GM23338 (cell line): ENCODE measurements around the gene BAK1. TPM values are rescaled to one million over a fixed set of nuclear protein-coding genes. Genes with fewer than 3 reads are reported as not detected.

Source experiments
- ATAC-seq: fragments of 200-7000 bp; cut with Tn5 transposase; 3 replicates; pipeline ENCODE4 v1.9.1; 2020
- DNase-seq: peaks from one replicate; pipeline ENCODE4 v3.0.0-alpha.2; 2015; ENCODE audit warnings: low spot score
- H2AFZ ChIP-seq: fragments of 200-600 bp; sonication (generic); 2 replicates; pipeline ENCODE4 v1.8.0; 2016; ENCODE audit warnings: antibody characterized with exemption, mild to moderate bottlenecking, moderate library complexity
- H3F3A ChIP-seq: fragments of 200-600 bp; sonication (generic); replicated peaks from 2 replicates; pipeline ENCODE4 v1.8.0; 2017; ENCODE audit warnings: antibody characterized with exemption, mixed run types, low read depth
- H3K27ac ChIP-seq: fragments of 200-600 bp; sonication (generic); 2 replicates; pipeline ENCODE4 v1.6.1; 2016; ENCODE audit warnings: low read depth
- H3K27me3 ChIP-seq: fragments of 200-600 bp; sonication (generic); 2 replicates; pipeline ENCODE4 v1.8.0; 2016; ENCODE audit warnings: mild to moderate bottlenecking, mixed run types, moderate library complexity; ENCODE audit not compliant: insufficient read depth
- H3K36me3 ChIP-seq: fragments of 200-600 bp; sonication (generic); 2 replicates; pipeline ENCODE4 v1.8.0; 2016; ENCODE audit warnings: mild to moderate bottlenecking; ENCODE audit not compliant: insufficient read depth
- H3K4me1 ChIP-seq: fragments of 200-600 bp; sonication (generic); 2 replicates; pipeline ENCODE4 v1.8.0; 2016; ENCODE audit warnings: mild to moderate bottlenecking, moderate library complexity; ENCODE audit not compliant: insufficient read depth
- H3K4me2 ChIP-seq: fragments of 200-600 bp; sonication (generic); 2 replicates; pipeline ENCODE4 v1.7.1; 2017; ENCODE audit warnings: mixed run types
- H3K4me3 ChIP-seq: fragments of 200-600 bp; sonication (generic); 2 replicates; pipeline ENCODE4 v1.6.1; 2016; ENCODE audit warnings: mixed run types
- H3K79me2 ChIP-seq: fragments of 200-600 bp; sonication (generic); replicated peaks from 2 replicates; pipeline ENCODE4 v1.8.0; 2017; ENCODE audit warnings: mild to moderate bottlenecking; ENCODE audit not compliant: insufficient read depth
- H3K9me2 ChIP-seq: fragments of 200-600 bp; sonication (generic); 2 replicates; pipeline ENCODE4 v1.8.0; 2017; ENCODE audit not compliant: insufficient read depth
- H4K20me1 ChIP-seq: fragments of 200-600 bp; sonication (generic); replicated peaks from 2 replicates; pipeline ENCODE4 v1.8.0; 2017; ENCODE audit warnings: mild to moderate bottlenecking; ENCODE audit not compliant: insufficient read depth
- H3K27ac Mint-ChIP-seq: 2 replicates; pipeline ENCODE4 v1.8.0; 2020; ENCODE audit warnings: inconsistent platforms, mild to moderate bottlenecking, moderate library complexity, mixed read lengths
- H3K27me3 Mint-ChIP-seq: 3 replicates; pipeline ENCODE4 v1.8.0; 2022; ENCODE audit warnings: low read depth, mild to moderate bottlenecking, moderate library complexity, mixed read lengths, inconsistent platforms; ENCODE audit not compliant: insufficient read depth, poor library complexity
- H3K36me3 Mint-ChIP-seq: 3 replicates; pipeline ENCODE4 v1.8.0; 2021; ENCODE audit warnings: low read depth, mild to moderate bottlenecking, inconsistent platforms, moderate library complexity, mixed read lengths
- H3K4me1 Mint-ChIP-seq: 3 replicates; pipeline ENCODE4 v1.8.0; 2020; ENCODE audit warnings: mild to moderate bottlenecking, inconsistent platforms, mixed read lengths
- H3K4me3 Mint-ChIP-seq: 3 replicates; pipeline ENCODE4 v1.8.0; 2021; ENCODE audit warnings: moderate library complexity, mild to moderate bottlenecking, inconsistent platforms, mixed read lengths
- H3K9me3 Mint-ChIP-seq: 3 replicates; pipeline ENCODE4 v1.8.0; 2020; ENCODE audit warnings: moderate library complexity, mild to moderate bottlenecking, inconsistent platforms, mixed read lengths
- CREB1 ChIP-seq: fragments of 250-450 bp; sonication (Bioruptor Pico); IDR thresholded peaks from 2 replicates; pipeline ENCODE4 v1.5.0; 2020; ENCODE audit warnings: low read depth, mild to moderate bottlenecking, moderate library complexity
- CTCF ChIP-seq, 2 experiments: fragments of 200-600 bp in 1 of 2; sonication (generic) in 1 of 2; conservative IDR thresholded peaks; 2 replicates each; pipeline versions ENCODE4 v1.5.1 to v1.6.1; 2016 to 2017; ENCODE audit warnings: antibody characterized with exemption in 2 of 2, low read depth in 2 of 2, mild to moderate bottlenecking in 2 of 2, moderate library complexity in 1 of 2
- EZH2phosphoT487 ChIP-seq: fragments of 200-600 bp; sonication (generic); IDR thresholded peaks from one replicate; pipeline ENCODE4 v1.8.1; 2018; ENCODE audit warnings: antibody characterized with exemption; ENCODE audit not compliant: unreplicated experiment
- REST ChIP-seq: IDR thresholded peaks from one replicate; pipeline ENCODE4 v1.6.1; 2018; ENCODE audit warnings: antibody characterized with exemption; ENCODE audit not compliant: unreplicated experiment
- STAT1 ChIP-seq: IDR thresholded peaks from one replicate; pipeline ENCODE4 v1.6.1; 2016; ENCODE audit warnings: antibody characterized with exemption; ENCODE audit not compliant: unreplicated experiment
- ZNF114 ChIP-seq: fragments of 250-450 bp; sonication (Bioruptor Pico); IDR thresholded peaks from 2 replicates; pipeline ENCODE4 v1.5.0; 2020; ENCODE audit warnings: mild to moderate bottlenecking, moderate library complexity
- ZNF462 ChIP-seq: fragments of 250-450 bp; sonication (Bioruptor Pico); IDR thresholded peaks from 2 replicates; pipeline ENCODE4 v1.5.0; 2020; ENCODE audit warnings: mild to moderate bottlenecking, moderate library complexity
- polyA plus RNA-seq: library from polyadenylated mRNA; unstranded; fragments of >200 nt; fragmentation: Nextera tagmentation; extraction: Ambion mirVana; gene quantifications from 2 replicates; pipeline ENCODE4 v1.2.1, GENCODE V29; 2016
- total RNA-seq: library from RNA; depleted of rRNA; stranded (reverse); fragments of >200 nt; shearing (Covaris generic); gene quantifications from 2 replicates; pipeline ENCODE4 v1.2.3, GENCODE V29; 2014

The BAK1 gene
- total and polyA plus RNA-seq, 2 experiments from 2014 or later, result 22.2 to 45.0 TPM

- peaks cover 30% of the 10 kb centered on the region for H3K4me1 Mint-ChIP-seq
- Histone ChIP-seq H3K27ac (no peak overlapping the region), H3K4me1 (peaks cover 20% of the 10 kb centered on the region; the same call in 1 of the 2 replicates), H3F3A (no peaks in the 10 kb centered on the region; the same call in 1 of the 2 replicates), H3K36me3 (no peaks in the 10 kb centered on the region), H3K79me2 (no peaks in the 10 kb centered on the region), H3K27me3 (peaks cover 8% of the 10 kb centered on the region; the same call in 1 of the 2 replicates), H4K20me1 (no peaks in the 10 kb centered on the region), H2AFZ (peak overlapping the region; percentile 80), H3K4me2 (peak overlapping the region; percentile 48; the same call in 1 of the 2 replicates), H3K4me3 (no peak overlapping the region), H3K9me2 (no peaks in the 10 kb centered on the region)
- TF ChIP-seq STAT1 (no peak), CTCF (conservative IDR thresholded peaks at IDR 0.05; ENCODE audit: low read depth in 2 of 2) (peak; percentile 88 to 97)
- no peaks in the 10 kb centered on the region for H3K36me3 Mint-ChIP-seq
- H3K27ac Mint-ChIP-seq, result no peak overlapping the region
- H3K9me3 Mint-ChIP-seq, result peaks cover 4% of the 10 kb centered on the region; the same call in 2 of the 3 replicates
- peak; percentile 88 for DNase-seq
- no peak overlapping the region for H3K4me3 Mint-ChIP-seq
- peaks cover 20% of the 10 kb centered on the region for H3K27me3 Mint-ChIP-seq
- peak; percentile 49 for ATAC-seq
These were observed 9.9 kb upstream of the BAK1 start for GRCh38 chr6:33589731-33590530.

- Mint-ChIP-seq H3K36me3 (no peaks in the 10 kb centered on the region), H3K4me3 (no peak overlapping the region), H3K4me1 (peaks cover 26% of the 10 kb centered on the region), H3K9me3 (peaks cover 4% of the 10 kb centered on the region; the same call in 2 of the 3 replicates), H3K27me3 (peaks cover 20% of the 10 kb centered on the region), H3K27ac (no peak overlapping the region)
- no peak overlapping the region for H3K4me3 ChIP-seq
- no peaks in the 10 kb centered on the region for H3K36me3 ChIP-seq
- H3F3A ChIP-seq, result no peaks in the 10 kb centered on the region; the same call in 1 of the 2 replicates
- H2AFZ ChIP-seq, result no peak overlapping the region
- H3K27ac ChIP-seq, result no peak overlapping the region
- no peaks in the 10 kb centered on the region for H4K20me1 ChIP-seq
- H3K9me2 ChIP-seq, result no peaks in the 10 kb centered on the region
- H3K27me3 ChIP-seq, result peaks cover 8% of the 10 kb centered on the region; the same call in 1 of the 2 replicates
- no peak for DNase-seq
- H3K4me2 ChIP-seq, result no peak overlapping the region
- no peaks in the 10 kb centered on the region for H3K79me2 ChIP-seq
- H3K4me1 ChIP-seq, result peaks cover 20% of the 10 kb centered on the region; the same call in 1 of the 2 replicates
- ATAC-seq, result no peak
- TF ChIP-seq EZH2phosphoT487 (no peak), ZNF462 (CRISPR knock-in tag) (no peak), CREB1 (CRISPR knock-in tag) (no peak), REST (no peak), ZNF114 (CRISPR knock-in tag) (no peak), STAT1 (no peak)
These were observed 9.3 kb upstream of the BAK1 start for GRCh38 chr6:33589392-33589730.
